Right forelimb (tissue), 1 donor: ENCODE data around the gene KCNJ6.
A peak's percentile ranks its signal among the peaks of the same experiment; 100 is the strongest.
"Not testable (repeated sequence)": the region's sequence is repeated elsewhere in the genome, so short reads cannot be mapped to it uniquely, and the experiment has no call there.

Experiments used
- DNase-seq: peaks from one replicate; pipeline ENCODE4 v3.0.0-alpha.2; 2018

KCNJ6 gene

GRCh38 chr21:37712569-37712934 lies 203.7 kb downstream of the KCNJ6 start:
- DNase-seq: not testable (repeated sequence)

- DNase-seq: peak; percentile 79
These were observed 204.3 kb downstream of the KCNJ6 start for GRCh38 chr21:37711836-37712568.

GRCh38 chr21:37711286-37711829 lies 204.9 kb downstream of the KCNJ6 start:
- DNase-seq: no peak

- peak; percentile 60 for DNase-seq
These were observed 205.5 kb downstream of the KCNJ6 start for GRCh38 chr21:37710546-37711285.

- no peak for DNase-seq
These were observed 211.5 kb downstream of the KCNJ6 start for GRCh38 chr21:37704751-37705150.

GRCh38 chr21:37702241-37702640 lies 214.0 kb downstream of the KCNJ6 start:
- no peak for DNase-seq

DNA sequence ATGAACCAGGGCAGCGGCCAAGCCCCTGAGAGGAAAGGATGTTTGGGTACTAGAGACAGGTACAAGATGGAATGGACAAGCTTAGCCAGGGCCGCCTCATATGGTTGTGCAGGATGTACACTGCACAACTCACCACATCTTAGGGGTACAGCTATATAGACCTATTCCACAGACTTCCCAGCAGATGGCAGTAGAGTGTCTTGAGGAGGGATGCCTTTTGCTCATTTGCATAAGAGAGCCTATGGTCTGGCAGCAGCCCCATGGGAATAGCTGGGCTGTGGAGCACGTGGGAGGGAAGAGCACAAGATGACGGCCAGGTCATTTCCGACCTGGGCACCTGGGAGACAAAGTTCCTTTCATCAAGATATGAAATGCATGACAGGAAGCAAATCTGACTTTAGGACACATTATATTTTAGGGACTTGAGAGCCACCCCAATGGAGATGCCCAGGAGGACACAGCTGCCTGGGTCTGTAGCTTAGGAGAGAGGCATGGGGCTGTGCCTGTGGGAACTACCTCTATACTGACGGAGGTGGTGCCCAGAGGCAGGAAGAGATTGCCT lies 215.5 kb downstream of the KCNJ6 start:
- DNase-seq: no peak

DNA sequence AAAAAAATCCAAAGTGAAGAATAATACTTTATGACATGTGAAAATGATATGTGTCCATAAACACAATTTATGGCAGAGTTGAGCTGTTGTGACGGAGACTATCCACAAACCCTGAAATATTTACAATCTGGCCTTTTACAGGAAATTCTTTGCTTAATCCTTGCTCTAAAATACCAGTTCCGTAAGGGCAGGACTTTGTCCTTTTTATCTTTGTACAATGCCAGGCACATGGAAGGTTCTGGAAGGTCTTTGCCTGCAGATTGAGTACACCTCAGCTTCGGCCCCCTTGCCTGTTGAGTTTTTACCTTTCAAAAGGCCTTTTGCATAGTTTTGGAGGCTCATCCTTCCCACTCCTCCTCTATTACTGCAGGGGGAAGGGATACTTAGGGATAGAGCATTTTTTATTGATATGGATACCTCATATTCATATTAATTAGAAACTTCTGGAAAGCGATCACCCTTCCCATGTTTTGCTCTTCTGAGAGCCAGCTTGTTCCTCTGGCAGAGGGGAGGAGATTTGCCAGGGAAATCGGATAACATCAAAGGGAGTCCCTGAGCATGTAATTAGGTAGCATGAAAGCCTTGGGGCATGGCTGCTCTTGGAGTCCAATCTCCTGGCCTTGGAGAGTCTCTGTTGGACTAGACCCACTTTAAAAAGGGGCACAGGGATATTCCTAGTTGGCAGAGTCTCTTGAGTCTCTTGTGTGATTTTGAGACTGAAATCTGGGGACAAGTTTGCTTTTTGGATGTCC lies 217.1 kb downstream of the KCNJ6 start:
- no peak for DNase-seq

DNA sequence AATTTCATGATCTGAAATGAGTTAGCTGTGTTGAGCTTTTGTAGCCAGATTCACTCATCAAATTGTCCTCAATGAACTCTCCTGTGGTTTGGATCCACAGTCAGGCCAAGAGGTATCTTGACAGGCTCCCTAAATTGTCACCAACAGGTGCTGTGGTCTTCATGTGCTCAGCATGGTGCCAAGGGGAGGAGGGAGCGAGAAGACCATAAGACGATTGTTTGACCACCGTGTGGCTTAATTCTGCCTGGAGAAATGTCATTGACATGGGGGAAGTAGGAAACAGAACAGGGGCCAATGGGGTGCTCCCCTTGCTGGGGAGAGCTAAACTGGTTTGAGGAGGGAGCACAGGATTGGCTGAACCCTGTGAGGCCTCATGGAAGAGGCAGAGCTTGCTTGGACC lies 219.3 kb downstream of the KCNJ6 start:
- no peak for DNase-seq

DNA sequence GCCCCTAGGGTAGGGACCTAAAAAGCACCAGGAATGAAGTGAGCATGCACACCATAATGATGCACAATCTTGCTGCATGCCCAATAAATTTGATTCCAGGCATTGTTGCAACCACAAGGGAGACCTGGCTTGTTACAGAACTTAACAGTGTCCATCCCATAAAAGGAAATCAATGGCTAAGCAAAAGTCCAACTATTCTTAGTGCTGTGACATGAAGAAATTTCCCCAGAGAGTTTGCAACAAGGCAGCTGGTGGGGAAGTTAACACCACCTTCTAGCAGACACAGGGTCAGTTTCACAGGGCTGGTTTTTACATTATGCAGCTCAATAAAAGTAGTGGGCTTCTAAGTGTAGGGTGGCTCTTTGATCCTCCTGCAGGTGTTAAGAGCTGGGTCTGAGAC lies 221.1 kb downstream of the KCNJ6 start:
- no peak for DNase-seq

- no peak for DNase-seq
These were observed 227.2 kb downstream of the KCNJ6 start for GRCh38 chr21:37688952-37689659.

DNA sequence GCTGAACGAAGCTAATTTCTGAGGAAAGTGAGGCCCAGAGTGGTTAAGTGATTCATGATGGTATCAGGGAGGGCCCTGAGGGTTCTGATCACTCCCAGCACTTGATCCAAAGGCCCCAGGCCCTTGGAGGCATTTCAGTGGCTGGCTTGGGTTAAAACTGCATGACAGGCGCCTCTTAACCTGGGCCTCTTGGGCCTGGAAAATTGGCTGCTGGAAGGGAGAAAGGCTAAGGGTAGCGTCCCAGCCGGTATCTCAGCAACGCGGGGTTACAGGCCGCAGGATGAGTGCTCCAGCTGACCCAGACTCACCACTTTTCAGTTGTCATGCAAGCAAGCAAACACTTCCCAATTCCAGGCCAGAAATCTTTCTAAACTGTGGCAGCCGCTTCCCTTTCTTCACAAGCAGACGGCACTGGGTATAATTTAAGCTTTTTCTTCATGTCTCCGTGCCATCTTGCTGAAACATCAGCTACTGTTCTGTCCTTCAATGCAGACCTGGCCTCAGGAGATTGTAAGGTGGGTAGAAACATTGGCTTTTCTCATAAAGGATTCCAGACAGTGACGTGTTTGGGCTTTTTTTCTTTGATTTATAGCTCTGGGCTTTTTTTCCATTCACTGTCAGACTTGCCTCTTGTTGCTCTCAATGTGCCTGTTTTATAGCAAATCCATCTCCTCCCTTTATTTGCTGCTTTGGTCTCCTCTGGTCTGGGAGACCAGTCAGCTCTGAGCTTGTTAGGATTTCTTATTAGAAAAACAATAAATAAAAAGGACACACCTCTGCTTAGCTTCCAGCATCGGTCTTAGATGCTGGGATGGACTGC lies 229.1 kb downstream of the KCNJ6 start:
- DNase-seq: no peak

GRCh38 chr21:37684547-37684946 lies 231.7 kb downstream of the KCNJ6 start:
- DNase-seq: no peak

DNA sequence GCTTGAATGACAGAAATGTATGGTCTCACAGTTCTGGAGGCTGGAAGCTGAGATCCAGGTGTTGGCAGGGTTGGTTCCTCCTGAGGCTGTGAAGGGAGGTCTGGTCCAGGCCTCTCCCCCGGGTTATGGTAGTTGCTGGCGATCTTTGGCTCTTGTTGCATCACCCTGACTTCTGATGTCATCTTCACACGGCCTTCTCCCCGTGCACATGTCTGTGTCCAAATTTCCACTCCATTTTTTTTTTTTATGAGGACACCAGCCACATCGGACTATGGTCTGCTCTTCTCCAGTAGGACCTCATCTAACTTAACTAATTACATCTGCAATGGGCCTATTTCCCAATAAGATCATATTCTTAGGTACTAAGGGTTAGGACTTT lies 232.2 kb downstream of the KCNJ6 start:
- no peak for DNase-seq

DNA sequence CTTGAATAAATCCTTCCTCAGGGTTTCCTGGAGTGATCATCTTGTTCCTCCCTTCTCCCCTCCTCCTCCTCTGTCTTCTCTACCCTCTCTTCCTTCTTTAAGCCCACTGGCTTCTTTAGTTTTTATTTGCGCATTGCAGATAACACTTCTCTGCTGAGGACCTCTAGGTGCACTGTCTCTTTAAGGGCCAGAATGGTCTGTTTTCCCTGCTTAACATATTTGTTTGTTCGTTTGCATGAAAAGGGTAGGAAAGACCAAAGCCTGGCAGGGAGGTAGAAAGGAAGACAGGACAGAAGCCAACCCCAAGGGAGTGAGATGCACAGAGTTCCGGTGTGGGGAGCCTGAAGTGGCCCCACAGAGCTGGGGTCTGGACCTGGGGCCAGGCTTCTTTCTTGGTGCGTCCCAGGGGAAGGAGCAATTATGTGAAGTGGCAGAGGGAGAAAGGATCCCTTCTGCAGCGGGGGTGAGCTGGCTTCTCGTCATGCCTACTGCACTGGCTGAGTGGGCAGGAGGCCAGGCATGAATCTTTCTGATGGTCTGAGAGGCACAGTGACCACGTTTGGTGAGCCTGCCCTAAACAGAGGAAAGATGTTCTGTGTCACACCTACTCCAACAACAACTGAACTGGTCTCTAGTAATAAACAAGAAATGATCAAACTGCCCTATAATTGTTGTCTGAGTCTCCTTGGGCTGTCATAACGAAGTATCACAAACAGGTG lies 232.7 kb downstream of the KCNJ6 start:
- no peak for DNase-seq

DNA sequence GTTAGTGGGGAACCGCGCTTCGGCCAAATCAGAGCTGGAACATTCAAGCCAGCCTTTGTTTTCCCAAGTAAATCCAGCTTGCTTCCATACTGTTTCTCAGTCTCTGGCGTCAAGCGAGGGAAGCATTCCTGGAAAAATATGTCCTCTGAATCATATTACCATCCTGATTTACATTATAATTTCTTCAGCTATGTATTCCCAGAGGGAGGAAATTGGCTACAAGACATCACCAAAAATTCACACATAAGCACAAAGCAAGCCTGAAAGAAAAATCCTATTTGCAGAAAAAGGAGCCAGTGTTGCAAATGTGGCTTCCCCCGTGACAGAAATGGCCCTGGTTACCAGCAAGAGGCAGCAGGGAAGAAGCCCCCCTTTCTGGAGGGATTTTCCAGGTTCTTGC lies 233.3 kb downstream of the KCNJ6 start:
- DNase-seq: no peak

DNA sequence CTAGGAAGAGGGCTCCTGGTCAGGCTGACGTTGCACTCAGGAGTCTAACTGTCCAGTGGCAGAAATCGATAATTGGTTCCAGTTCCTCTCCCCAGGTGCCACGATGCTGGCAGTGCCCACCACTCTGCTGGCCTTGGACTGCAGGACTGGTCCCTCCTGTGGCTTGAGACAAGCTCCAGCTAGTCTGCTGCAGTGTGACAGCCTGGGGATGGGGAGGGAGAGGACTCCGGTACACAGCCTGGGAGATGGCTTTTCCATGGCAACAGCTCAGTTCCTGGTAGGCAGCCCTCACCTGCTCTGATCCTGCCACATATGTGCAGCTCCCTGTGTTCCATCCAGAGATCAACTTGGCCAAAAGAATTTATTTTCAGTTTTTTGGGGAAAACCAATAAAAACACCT lies 239.3 kb downstream of the KCNJ6 start:
- DNase-seq: no peak

DNA sequence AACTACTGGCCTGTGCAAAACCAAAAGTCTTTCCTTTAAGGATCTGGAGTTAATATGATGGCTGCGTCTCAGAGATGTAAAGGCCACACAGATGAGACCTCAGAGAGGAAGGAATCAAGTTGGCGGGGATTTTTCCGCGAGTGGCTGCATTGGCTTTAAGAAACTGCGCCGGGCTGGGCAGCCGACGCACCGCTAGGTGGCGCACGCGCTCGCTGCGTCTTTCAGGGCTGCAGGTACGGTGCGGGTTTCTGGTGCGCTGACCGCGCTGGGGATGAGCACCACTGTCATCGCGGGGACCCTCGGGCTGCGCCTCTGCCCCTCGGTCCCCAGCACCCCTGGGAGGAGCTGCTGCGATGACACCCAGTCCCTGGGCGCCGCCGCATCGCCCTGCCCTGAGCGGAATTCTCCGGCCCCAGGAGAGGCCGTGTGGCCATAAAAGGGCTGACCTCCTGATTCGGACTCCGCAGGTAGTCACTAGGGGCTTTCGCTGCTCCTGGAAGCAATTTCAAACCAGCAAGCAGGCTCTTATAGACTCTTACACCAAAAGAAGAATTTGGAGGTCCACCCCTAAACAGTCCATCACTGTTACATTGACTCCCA lies 241.0 kb downstream of the KCNJ6 start:
- peak; percentile 73 for DNase-seq

DNA sequence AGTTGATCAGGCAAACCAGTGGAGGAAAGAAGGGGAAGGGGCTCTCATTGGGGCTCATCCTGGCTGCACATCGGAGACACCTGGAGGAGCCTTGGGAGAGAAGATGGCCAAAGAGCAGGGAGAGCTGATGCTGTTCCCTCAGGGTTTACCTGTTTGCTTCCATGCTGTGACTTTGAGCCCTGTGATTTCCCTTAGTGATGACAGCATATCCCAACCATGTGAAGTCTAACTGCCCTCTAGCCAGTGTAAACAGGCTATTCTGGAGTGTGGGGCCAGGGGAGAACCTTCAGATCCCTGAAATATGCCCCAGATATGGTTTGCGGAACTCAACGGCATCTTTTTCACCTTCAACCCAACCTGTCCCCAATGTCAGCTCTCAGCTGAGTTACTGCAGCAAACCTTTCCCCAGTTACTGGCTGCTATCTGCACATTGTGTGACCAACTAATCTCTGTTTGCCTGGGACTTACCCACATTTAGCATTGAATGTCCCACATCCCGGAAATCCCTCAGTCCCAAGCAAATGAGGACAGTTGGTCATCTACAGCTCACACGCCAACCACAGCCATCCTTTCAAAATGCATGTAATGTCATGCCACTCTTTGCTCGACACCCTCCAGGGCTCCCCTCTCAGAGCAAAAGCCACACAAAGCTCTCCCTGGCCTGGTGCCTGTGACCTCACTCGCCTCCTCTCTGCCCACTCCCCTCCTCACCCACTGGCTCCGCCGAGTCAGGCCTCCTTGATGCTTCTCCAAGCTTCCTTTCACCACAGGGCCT lies 242.3 kb downstream of the KCNJ6 start:
- no peak for DNase-seq

DNA sequence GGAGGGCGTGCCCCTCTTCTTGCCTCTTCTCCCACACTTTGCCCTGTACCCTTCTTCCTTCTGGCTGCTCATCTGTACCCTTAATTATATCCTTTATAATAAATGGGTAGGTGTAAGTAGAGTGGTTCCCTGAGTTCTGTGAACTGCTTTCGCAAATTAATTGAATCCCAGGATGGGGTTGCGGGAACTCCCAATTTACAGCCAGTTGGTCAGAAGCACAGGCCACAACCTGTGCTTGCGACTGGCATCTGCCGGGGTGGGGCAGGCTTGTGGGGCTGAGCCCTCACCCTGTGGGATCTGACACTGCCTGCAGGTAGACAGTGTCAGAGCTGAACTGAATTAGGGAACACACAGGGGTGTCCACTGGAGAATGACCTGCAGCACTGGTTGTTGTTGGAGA lies 244.9 kb downstream of the KCNJ6 start:
- no peak for DNase-seq
